ENCODE results near the gene CASTOR1.

GRCh38 chr22:30277547-30278344 is 11.6 kb downstream of the CASTOR1 start:
- TF ChIP-seq CTCF (IDR thresholded peaks at IDR 0.05; ENCODE audit: low read depth, low read length, poor library complexity, severe bottlenecking) (no peak), EZH2phosphoT487 (IDR thresholded peaks at IDR 0.05; ENCODE audit: borderline replicate concordance, low read length) (no peak)
